Skin of body (tissue), 2 donors: ENCODE measurements around the gene PRPSAP1. TPM values are rescaled to one million over a fixed set of nuclear protein-coding genes. Genes with fewer than 3 reads are reported as not detected.

Experiments
- DNase-seq: peaks from one replicate; lab custom pipeline; 2025; lab: John Stamatoyannopoulos, UW
- total RNA-seq: library from RNA; depleted of rRNA; stranded (reverse); fragments of >200 nt; gene quantifications from one replicate; pipeline ENCODE4 v1.2.3, GENCODE V29; 2014

The PRPSAP1 gene
- total RNA-seq, 1 donor from 2014 or later: 53.7 TPM

DNA sequence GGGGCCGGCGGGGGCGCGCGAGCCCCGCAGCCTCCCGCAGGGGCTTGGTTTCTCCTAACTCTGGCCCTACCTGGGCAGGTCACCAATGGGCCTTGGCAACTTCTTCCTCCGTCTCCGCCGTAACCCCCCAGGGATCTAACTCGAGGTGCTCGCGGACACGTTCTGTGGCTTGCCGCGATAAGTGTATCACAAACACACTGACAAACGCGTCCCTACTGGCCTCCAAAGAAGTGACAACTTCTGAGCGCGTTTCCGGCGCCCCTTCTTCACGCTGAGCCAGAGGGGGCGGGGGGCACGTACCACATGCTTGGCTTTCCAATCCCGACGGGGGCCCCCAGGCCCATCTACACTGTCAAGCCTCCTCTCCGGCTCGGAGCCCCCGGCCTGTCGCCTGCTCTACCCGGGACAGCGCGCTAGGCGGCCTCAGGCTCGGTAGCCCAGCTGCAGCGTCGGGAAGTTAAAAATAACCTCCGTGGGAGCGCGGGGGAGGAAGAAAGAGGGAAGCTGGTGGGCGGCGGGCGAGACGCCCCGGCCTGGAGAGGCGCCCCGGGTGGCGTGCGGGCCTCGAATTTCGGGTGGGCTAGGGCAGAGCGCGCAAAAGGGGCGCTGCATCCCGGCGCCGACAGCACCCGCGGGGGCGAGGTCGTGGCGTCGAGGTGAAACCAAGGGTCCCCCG lies 30.0 kb upstream of the PRPSAP1 start:
- DNase-seq: no peak

DNA sequence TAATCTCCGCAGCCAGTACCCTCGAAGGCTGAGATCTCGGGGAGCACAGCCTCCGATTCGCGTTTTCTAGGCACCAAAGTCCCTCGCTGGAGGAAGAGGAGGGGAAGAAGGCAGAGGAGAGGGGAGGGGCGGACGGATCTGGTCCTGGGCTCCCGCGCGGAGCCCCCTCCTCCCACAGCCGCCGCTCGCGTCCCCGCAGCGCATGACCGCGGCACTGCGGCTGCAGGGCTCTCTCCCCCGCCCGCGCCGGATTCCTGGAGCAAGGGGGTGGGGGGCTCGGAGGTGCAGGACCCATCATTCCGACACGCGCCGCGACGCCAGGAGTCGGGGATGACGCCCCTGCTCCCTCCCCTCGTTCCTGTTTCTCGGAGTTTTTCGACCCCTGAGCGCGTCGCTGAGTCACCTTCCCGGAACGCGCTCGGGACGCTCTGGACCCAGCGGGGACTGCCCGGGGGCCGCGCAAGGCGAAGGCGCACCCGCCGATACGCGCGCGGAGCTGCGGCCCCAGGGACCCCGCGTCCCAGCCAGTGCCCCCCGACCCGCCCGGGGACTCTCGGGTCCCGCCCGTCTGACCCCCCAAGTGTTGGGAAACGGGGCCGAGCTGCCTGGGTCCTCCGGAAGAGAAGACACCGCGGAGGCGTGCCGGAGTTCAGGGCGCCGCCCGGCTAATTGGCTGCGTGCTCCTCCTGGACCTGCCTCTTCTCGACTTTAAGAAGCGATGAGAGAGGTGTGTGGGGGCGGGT lies 29.3 kb upstream of the PRPSAP1 start:
- DNase-seq: no peak

DNA sequence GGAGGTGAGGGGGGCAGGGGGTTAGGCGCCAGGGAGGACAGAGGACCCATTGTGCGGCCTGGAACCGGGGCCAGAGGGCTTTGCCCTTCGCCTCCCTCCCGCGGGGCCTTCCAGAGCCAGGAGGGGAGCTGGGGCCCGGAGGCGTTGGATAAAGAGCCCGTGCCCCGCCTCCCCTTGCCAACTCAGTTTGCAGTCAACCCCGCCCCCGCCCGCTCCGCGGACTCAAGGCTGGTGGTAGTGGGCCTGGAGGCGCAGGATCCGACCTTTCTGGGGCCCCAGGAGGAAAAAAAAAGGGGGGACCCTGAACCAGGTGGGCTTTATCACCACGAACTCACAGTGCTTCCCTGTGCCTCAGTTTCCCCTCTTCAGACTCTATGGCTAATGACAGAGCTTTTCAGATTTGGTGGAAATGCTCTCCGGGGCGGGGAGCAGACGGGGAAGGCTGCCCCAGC lies 28.7 kb upstream of the PRPSAP1 start:
- no peak for DNase-seq

DNA sequence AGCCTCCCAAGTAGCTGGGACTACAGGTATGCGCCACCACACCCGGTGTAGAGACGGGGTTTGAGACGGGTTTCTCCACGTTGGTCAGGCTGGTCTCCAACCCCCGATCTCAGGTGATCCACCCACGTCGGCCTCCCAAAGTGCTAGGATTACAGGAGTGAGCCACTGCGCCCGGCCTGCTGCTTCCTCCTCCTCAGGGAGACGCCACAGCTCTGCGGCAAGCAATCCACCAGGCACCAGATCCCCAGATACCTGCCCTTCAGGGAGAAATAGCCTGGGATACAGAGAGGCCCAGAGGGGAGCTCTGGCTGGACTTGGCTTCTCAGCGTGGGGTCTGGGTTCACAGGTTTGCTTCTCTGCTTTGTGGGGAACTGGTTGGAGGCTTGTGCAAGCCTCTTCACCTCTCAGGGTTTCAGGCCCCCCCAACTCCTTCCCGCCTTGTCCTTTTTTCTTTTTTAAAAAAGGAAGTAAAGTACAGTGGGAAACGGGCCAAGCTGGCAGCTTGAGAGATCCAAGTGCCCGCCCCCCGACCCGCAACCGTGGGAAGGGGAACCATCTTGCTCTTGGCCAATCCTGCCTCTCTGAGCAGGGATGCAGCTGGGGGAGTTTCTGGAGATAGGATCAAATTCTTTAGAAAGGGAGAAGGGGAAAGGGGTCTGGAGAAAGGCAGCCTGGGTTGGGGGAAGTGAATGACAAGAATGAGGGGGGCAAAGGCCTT lies 28.1 kb upstream of the PRPSAP1 start:
- no peak for DNase-seq

DNA sequence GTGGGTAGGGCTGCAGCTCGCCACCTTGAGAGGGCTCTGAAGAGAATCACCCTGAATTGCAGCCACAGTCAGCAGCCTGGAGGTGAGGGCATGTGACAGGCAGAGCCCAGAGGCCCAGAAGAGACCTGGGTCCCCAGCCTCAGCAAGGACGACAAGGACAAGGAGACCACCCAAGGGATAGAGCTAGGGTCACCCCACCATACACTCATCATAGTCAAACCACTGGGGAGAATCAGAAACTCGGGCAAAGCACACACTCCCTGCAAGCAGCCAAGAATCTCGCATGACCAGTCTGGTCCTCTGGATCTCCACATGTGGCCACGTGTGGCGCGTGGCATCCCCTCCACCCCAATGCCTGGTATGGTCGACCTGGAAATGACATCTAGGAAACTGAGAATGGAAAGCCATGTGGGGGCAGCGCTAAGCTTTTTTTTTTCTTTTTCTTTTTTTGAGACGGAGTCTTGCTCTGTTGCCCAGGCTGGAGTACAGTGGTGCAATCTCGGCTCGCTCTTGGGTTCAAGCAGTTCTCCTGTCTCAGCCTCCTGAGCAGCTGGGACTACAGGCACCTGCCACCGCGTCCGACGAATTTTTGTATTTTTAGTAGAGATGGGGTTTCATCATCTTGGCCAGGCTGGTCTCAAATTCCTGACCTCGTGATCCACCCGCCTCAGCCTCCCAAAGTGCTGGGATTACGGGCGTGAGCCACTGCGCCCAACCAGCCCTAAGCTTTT lies 26.1 kb upstream of the PRPSAP1 start:
- no peak for DNase-seq

DNA sequence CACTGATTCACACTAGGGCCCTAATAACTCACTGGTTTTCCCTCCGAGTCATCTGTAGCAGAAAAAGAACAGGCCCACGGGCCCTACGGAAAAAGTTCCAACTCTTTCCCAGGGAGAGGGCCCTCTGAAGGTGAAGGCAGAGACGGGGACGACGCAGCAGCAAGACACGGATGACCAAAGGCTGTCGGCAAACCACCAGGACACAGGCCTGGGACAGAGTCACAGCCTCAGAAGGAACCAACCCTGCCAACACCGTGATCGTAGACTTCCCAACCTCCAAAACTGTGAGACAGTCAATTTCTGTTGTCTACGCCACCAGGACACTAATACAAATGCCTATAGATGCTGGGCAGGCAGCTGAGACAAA lies 25.5 kb upstream of the PRPSAP1 start:
- no peak for DNase-seq

DNA sequence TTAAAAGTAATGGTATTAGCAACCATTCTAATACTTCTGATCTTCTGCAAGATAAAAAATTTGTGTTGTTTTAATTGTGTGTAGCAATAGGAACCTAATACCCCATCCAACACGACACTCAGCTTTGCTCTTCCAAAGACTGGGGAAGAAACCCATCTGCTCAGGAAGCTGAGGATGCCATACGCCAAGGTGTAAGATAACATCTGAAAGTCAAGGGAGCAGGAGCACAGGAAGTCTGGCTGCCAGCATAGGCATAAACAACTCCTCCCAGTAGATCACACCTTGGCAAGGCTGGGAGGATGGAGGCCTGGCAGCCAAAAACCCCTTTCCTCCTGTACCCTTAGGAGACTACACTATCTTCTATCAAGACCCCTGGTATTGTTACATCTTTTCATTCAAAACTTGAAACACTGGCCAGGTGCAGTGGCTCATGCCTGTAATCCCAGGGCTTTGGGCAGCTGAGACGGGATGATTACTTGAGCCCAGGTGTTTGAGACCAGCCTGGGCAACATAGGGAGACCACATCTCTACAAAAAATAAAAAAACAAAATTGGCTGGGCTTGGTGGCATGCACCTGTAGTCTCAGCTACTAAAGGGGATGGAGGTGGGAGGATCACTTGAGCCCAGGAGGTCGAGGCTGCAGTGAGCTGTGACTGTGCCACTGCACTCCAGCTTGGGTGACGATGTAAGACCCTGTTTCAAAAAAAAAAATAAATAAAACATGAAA lies 25.0 kb upstream of the PRPSAP1 start:
- DNase-seq: no peak

DNA sequence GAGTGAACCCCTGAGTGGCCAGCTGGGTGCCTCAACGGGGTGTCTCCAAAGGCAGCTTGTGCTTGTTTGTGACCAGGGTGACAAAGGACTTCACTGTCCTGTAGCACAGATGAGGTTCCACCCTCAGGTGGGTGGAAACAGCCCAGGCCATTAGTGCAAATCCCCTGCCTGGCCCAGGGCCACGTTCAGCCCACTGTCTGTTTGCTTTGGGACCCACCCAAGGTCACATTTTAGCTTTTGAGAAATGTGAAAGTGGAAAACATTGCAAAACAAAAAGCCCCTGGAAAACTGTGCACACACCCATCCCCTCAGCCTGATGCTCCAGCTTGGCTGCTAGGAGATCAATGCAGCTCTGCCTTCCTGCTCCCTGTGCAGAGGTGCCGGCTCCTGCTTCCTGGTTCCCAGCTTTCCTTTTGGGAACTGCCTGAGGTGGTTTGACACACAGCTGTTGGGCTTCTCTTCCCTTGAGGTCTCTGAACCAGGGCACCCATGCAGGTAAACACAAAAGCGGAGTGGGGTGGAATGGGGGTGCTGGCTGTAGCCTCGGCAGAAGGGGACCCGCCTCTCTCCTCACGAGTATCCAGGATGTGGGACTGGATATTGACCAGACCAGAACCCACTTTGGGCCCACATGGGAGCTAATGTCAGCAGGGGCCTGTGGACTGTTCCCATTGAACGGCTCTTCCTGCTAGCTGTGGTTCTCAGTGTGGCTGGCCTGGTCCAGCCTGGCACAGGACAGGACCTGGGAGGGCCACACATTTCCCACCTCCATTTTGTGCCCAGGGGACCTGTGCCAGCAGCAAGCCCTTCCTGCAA lies 22.8 kb upstream of the PRPSAP1 start:
- DNase-seq: no peak

DNA sequence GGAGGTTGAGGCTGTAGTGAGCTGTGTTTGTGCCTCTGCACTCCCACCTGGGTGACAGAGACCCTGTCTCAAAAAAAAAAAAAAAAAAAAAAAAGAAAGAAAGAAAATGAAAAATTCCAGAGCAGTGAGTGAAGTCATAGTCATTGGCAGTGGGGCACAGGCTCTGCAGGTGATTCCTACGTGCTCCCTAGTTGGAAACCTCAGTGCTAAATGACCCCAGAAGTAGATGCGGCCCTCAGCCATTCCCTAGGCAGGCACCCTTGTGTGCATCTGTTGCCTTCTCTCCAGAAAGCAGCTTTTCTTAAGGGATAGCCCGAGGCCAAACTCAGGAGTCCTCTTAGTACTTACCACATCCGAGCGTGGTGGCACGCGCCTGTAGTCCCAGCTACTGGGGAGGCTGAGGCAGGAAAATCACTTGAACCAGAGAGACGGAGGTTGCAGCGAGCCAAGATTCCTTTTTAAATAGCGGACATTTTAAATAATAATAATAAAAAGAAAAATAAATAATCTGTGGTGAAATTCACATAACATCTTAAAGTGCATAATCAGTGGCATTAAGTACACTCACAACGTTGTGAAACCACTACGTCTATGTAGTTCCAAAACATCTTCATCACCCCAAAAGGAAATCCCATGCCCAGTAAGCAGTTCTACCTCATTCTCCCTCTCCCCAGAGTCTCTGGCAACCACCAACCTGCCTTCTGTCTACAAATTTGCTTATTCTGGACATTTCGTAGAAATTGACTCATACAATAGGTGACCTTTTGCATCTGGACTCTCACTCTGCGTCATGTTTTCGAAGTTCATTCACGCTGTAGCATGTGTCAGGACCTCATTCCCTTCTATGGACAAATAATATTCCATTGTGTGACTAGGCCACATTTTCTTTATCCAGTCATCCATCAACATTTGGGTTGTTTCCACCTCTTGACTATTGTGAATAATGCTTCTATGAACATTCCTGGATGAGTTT lies 18.2 kb upstream of the PRPSAP1 start:
- no peak for DNase-seq

DNA sequence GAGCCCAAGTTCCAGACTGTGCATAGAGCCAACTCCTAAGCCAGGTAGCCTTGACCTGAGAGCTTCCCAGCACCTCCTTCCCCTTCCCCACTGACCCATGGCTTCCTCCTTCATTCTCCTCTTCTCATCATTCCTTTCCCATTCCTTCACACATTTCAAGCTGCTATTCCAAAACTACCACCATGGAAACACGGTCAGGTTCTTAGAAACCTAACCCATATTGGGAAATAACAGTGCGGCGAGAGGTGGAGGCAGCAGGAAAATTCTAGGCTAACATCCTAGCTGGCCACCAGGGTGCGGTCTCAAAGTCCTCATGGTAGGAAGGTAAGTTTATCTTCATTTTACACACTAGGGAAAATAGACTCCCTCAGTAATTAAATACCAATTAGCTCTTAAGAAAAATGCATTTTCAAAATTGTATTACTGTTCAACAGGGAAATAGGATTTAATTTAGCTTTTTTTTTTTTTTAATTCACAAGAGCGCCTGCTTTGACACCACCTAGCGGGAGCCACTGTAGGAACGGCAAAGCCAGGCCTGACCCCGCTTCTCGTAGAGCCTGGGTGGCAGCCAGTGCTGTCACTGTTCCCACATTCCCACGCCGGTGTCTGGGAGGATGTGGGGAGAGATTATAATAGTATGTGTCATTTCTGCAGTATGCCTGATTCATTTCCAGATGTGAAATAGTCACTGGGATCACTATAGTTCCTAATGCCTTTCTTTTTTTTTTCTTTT lies 16.7 kb upstream of the PRPSAP1 start:
- peak; percentile 81 for DNase-seq

DNA sequence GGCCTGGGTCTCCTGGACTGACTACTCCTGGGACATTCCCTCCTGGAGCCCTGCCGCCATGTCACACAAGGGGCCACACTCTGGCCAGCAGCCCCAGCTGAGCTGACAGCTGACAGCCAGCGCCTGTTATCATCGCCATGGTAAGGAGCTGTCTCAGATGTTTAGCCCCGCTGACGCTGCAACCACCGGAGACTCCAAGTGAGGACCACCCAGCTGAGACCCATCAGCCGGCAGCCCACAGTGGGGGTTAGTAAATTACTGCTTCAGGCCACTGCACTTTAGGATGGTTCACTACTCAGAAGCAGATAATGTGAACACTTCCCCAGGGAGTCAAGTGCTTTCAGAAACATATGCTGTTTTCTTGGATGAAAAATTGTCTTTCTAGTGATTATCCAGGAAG lies 16.1 kb upstream of the PRPSAP1 start:
- DNase-seq: no peak

DNA sequence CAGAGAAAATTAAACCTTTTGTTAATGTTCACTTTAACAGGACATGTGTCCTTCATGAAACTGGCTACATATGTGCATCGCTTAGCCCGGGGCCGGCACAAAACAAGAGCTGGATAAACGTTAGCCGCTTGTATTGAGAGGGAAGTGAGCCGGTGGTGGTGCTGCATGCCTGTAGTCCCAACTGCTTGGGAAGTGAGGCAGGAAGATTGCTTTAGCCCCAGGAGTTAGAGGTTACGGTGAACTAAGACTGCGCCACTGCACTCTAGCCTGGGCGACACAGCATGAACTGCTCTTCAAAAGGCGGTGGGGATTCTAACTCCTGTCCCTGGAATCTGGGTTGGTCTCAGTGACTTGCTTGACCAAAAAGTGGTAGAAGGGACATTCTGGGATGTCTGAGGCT lies 15.7 kb upstream of the PRPSAP1 start:
- DNase-seq: no peak

DNA sequence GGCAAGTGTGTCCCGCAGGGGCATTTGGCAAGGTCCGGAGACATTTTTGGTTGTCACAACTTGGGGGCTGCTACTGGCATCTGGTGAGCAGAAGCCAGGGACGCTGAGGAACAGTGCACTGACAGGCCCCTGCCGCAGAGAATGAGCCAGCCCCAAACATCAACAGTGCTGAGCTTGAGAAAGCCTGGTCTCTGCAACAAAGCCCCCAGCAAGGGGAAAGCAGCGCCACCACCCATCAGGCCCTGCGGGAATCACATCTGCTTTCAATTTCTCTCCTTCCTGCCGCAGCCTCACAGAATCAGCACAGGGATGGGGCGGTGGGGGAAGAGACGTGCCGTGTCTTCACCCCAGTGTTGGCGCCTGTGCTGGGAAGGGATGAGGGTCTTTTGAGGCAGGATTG lies 14.8 kb upstream of the PRPSAP1 start:
- peak; percentile 58 for DNase-seq

DNA sequence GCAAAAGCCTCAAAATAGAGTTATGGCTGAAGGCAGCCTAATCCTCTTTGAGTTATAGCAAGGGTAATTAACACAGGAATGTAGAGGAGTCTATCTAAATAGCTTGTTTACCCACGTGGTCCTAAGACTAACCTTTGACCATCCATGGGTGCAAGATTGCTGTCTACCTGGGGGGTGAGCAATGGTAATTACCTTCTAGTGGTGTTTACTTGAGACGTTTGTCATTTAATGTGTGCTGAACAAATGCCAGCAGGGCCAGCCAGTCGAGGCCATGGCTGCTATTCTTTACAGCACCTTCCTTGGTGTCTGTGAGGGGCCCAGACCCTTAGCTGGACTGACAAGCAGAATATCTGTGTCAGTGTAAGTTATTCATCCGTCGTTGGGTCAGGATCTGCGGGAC lies 13.9 kb upstream of the PRPSAP1 start:
- DNase-seq: no peak

DNA sequence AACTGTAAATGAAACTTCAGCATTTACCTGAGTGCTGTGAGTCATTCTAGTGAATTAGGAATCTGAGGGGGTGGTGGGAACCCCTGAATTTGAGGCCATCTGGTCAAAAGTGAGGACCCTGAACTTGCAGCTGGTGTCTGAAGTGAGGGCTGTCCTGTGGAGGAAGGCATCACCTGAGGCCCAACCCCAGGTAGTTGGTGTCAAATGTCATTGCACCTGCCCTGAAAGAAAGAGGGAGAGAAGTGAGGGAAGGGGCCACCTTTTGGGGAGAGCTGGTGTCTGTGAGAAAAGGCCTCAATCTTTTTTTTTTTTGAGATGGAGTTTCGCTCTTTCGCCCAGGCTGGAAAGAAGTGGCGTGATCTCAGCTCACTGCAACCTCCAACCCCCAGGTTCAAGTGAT lies 12.5 kb upstream of the PRPSAP1 start:
- DNase-seq: no peak

DNA sequence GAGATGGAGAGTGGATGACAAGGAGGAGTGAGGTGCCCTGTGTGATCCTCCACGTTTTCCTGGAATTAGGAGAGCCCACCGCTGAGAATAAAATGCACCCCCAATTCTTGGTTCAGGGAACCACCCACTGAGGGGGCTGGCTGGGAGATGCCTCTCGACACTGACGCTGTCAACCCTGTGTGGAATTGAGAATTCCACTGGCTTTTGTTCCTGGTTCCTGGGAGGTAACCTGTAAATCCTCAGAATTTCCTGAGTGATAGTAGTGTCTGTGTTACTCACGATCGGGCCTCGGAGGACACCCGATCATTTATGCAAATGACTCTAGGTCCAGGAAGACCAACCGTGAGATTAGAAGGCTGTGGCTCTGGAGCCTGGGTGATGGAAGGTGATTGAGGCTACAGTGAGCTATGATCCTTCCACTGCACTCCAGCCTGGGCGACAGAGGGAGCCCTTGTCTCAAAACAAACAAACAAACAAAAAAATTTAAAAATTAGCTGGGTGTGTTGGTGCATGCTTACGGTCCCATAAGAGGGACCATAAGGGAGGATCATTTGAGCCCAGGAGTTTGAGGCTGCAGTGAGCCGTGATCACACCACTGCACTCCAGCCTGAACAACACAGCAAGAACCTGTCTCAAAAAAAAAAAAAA lies 11.7 kb upstream of the PRPSAP1 start:
- DNase-seq: no peak

DNA sequence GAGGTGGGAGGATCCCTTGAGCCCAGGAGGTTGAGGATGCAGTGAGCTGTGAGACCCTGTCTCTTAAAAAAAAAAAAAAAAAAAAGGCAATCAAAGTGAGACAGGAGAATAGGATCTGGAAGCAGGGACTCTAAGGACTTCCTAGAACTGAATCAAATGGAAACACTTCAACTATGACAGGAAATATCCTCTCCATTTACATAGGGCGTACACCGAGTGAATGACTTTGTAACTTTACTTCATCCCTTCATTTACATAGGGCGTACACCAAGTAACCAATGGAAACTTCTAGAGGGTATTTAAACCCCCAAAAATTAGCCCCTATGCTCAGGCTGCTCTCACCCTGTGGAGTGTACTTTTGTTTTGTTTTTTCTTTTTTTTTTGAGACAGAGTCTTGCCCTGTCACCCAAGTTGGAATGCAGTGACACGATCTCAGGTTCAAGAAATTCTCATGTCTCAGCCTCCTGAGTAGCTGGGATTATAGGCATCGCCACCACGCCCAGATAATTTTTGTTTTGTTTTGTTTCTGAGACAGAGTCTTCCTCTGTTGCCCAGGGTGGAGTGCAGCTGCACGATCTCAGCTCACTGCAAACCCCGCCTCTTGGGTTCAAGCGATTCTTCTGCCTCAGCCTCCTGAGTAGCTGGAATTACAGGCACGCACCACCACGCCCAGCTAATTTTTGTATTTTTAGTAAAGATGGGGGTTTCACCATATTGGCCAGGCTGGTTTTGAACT lies 9.6 kb upstream of the PRPSAP1 start:
- DNase-seq: no peak
